IPS-20b (cell line): Measurements from ENCODE around the gene ANO10.

Experiments used
- H3K27ac ChIP-seq: one replicate; pipeline ENCODE4 v1.5.1; 2013; ENCODE audit warnings: low read length
- H3K27me3 ChIP-seq: 2 replicates; pipeline ENCODE4 v1.6.1; 2013; ENCODE audit warnings: mild to moderate bottlenecking, low read length, inconsistent platforms; ENCODE audit not compliant: insufficient read depth
- H3K36me3 ChIP-seq: 2 replicates; pipeline ENCODE4 v1.6.1; 2013; ENCODE audit warnings: low read depth, mild to moderate bottlenecking, inconsistent platforms, low read length, moderate library complexity; ENCODE audit not compliant: insufficient read depth
- H3K4me1 ChIP-seq: 2 replicates; pipeline ENCODE4 v1.6.1; 2013; ENCODE audit warnings: mild to moderate bottlenecking, control low read depth, inconsistent platforms, low read length, moderate library complexity; ENCODE audit not compliant: insufficient read depth
- H3K4me3 ChIP-seq: 2 replicates; pipeline ENCODE4 v1.5.1; 2013; ENCODE audit warnings: mild to moderate bottlenecking, low read length, inconsistent platforms
- H3K9ac ChIP-seq: 2 replicates; pipeline ENCODE4 v1.6.1; 2013; ENCODE audit warnings: low read depth, mild to moderate bottlenecking, inconsistent platforms, low read length, moderate library complexity
- H3K9me3 ChIP-seq: 2 replicates; pipeline ENCODE4 v1.6.1; 2013; ENCODE audit warnings: mild to moderate bottlenecking, low read depth, low read length, inconsistent platforms; ENCODE audit not compliant: insufficient read depth

The ANO10 gene

DNA sequence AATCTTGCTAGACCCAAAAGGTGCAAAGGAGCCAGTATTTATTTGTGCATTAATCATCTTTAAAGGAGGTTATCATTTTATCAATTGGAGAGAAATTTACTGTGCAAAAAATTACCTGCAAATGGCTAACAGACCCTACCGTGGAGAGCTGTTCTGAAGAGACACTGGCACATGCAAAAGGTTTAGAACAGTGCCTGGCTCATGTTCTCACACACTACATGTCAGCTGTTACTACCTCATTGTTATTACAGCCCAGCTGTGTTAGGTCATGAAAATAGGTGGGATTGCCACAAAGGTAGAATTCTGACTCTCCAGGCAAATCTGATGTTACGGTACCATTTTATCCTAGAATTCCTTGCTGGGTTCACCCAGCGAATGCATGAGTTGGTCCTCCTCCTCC lies 198.2 kb downstream of the ANO10 start:
- H3K9ac ChIP-seq: no peak overlapping the region
- H3K4me1 ChIP-seq: peaks cover 7% of the 10 kb centered on the region; the same call in 1 of the 2 replicates
- no peak overlapping the region for H3K4me3 ChIP-seq
- no peak overlapping the region for H3K27ac ChIP-seq
- no peaks in the 10 kb centered on the region for H3K27me3 ChIP-seq
- H3K36me3 ChIP-seq: no peaks in the 10 kb centered on the region
- H3K9me3 ChIP-seq: no peaks in the 10 kb centered on the region

- Histone ChIP-seq H3K27me3 (no peaks in the 10 kb centered on the region), H3K9me3 (no peaks in the 10 kb centered on the region)
Observed at GRCh38 chr3:43423142-43423541, 198.7 kb downstream of the ANO10 start.

DNA sequence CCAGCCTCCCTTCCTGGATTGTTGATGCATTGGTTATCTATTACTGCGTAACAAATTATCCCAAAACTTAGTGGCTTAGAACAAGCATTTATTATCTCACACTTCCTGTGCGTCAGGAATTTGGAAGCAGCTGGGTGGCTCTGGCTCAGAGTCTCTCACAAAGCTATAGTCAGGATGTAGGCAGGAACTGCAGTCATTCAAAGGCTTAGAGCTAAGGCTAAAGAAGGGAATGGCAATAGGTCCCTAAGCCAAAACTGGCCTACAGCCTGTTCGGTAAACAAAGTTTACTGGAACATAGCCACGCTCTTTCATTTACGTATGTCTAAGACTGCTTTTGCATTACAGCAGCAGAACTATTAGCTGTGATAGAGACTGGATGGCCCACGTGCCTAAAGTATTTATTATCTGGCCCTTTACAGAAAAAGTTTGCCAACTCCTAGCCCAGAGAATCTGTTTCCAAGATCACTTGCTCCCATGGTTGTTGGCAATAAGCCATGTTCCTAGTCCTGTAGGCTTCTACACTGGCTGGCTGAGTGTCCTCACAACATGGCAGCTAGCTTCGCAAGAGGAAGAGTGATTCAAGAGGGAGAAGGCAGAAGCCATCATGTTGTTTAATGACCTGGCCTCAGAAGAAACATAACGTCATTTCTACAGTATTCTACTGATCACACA lies 203.1 kb downstream of the ANO10 start:
- Histone ChIP-seq H3K9ac (no peak overlapping the region), H3K27me3 (no peaks in the 10 kb centered on the region), H3K9me3 (no peaks in the 10 kb centered on the region), H3K27ac (no peak overlapping the region), H3K4me1 (no peaks in the 10 kb centered on the region), H3K4me3 (no peak overlapping the region), H3K36me3 (no peaks in the 10 kb centered on the region)

More at GRCh38 chr3:43423142-43423541, 198.7 kb downstream of the ANO10 start:
- H3K4me3 ChIP-seq: no peak overlapping the region
- H3K36me3 ChIP-seq: no peaks in the 10 kb centered on the region
- H3K9ac ChIP-seq: no peak overlapping the region
- peaks cover 7% of the 10 kb centered on the region; the same call in 1 of the 2 replicates for H3K4me1 ChIP-seq
- H3K27ac ChIP-seq: no peak overlapping the region

GRCh38 chr3:43417133-43417532 lies 204.7 kb downstream of the ANO10 start:
- H3K27me3 ChIP-seq: no peaks in the 10 kb centered on the region
- no peak overlapping the region for H3K27ac ChIP-seq
- H3K9me3 ChIP-seq: no peaks in the 10 kb centered on the region
- H3K9ac ChIP-seq: no peak overlapping the region
- H3K4me1 ChIP-seq: no peaks in the 10 kb centered on the region
- no peaks in the 10 kb centered on the region for H3K36me3 ChIP-seq
- H3K4me3 ChIP-seq: no peak overlapping the region

- Histone ChIP-seq H3K4me1 (no peaks in the 10 kb centered on the region), H3K27ac (no peak overlapping the region), H3K4me3 (no peak overlapping the region), H3K27me3 (no peaks in the 10 kb centered on the region), H3K36me3 (no peaks in the 10 kb centered on the region), H3K9ac (no peak overlapping the region), H3K9me3 (no peaks in the 10 kb centered on the region)
Observed at GRCh38 chr3:43415088-43415487, 206.7 kb downstream of the ANO10 start.

DNA sequence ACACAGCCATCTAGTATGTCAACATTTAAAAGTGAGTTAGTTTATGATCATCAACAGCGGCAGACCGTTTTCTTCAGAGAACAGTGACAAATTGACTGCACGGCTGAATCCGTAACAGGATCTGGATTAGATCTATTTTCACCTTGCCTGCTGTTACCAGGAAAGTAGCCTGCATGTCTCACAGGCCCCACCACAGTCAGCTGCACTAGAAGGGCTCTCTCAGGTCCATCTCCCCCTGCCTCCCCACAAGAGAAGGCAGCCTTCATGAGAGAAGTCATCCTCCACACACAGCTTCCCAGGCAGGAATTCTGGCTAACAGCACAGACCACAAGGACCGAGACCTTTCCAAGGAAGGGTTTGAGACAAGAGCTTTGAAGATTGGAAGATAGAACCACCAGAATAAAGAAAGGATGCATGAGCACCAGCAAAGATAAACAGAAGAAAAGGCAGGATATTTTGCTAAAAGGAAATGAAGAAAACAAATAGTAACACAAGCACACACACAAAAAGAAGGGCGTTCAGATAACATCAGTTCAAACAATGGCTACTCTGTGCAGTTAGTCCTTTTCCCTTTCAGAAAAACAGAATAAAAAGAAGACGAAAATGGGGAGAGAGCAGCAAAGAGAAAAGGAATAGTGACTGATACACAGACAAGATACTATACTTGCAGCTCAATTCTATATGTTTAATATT lies 208.0 kb downstream of the ANO10 start:
- Histone ChIP-seq H3K4me1 (no peaks in the 10 kb centered on the region), H3K9ac (no peak overlapping the region), H3K9me3 (no peaks in the 10 kb centered on the region), H3K36me3 (no peaks in the 10 kb centered on the region), H3K4me3 (no peak overlapping the region), H3K27me3 (no peaks in the 10 kb centered on the region), H3K27ac (no peak overlapping the region)

- H3K4me1 ChIP-seq: no peaks in the 10 kb centered on the region
- no peaks in the 10 kb centered on the region for H3K27me3 ChIP-seq
- no peak overlapping the region for H3K9ac ChIP-seq
- no peaks in the 10 kb centered on the region for H3K36me3 ChIP-seq
- H3K27ac ChIP-seq: no peak overlapping the region
- no peak overlapping the region for H3K4me3 ChIP-seq
- H3K9me3 ChIP-seq: no peaks in the 10 kb centered on the region
Observed at GRCh38 chr3:43411429-43411828, 210.4 kb downstream of the ANO10 start.

DNA sequence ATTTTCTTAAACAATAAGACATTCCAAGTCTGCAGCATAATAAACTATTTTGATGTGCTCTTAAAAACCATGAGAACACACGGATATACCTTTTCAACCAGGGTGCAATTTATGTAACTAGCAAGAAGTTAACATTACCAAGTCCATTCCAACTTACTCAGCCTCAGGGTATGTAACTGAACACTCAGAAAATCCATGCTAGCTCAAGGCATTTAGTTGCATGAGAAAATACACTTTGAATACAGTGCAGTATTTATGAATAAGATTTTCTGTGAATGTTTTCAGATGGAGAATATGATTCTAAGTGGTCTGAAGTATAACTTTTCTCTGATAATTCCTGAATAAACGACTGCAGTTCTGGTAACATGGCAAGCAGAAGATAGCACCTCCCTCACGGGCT lies 211.2 kb downstream of the ANO10 start:
- Histone ChIP-seq H3K27ac (no peak overlapping the region), H3K36me3 (no peaks in the 10 kb centered on the region), H3K4me1 (no peaks in the 10 kb centered on the region), H3K27me3 (no peaks in the 10 kb centered on the region), H3K9me3 (no peaks in the 10 kb centered on the region), H3K9ac (no peak overlapping the region), H3K4me3 (no peak overlapping the region)

DNA sequence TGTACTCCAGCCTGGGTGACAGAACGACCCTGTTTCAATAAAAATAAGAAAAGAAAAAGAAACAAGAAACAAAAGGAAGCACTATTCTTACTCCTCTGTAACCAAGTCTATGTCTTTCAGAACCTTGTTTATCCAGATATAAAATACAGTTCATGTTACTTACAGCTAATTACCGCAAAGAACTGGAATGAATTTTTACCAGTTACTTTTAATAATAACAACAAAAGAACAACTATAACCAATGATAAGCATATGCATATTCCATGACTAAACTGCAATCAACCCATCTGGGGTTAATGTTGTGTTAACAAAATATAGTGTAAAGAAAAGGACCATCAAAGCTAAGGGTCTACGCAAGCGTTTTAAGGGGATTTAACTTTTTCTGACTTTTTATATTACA lies 212.3 kb downstream of the ANO10 start:
- no peaks in the 10 kb centered on the region for H3K4me1 ChIP-seq
- no peaks in the 10 kb centered on the region for H3K27me3 ChIP-seq
- H3K9ac ChIP-seq: no peak overlapping the region
- H3K36me3 ChIP-seq: no peaks in the 10 kb centered on the region
- no peaks in the 10 kb centered on the region for H3K9me3 ChIP-seq
- H3K4me3 ChIP-seq: no peak overlapping the region
- H3K27ac ChIP-seq: no peak overlapping the region

- Histone ChIP-seq H3K9me3 (no peaks in the 10 kb centered on the region), H3K4me1 (no peaks in the 10 kb centered on the region), H3K36me3 (no peaks in the 10 kb centered on the region), H3K27ac (no peak overlapping the region), H3K27me3 (no peaks in the 10 kb centered on the region), H3K9ac (no peak overlapping the region), H3K4me3 (no peak overlapping the region)
Observed at GRCh38 chr3:43406643-43407023, 215.2 kb downstream of the ANO10 start.

DNA sequence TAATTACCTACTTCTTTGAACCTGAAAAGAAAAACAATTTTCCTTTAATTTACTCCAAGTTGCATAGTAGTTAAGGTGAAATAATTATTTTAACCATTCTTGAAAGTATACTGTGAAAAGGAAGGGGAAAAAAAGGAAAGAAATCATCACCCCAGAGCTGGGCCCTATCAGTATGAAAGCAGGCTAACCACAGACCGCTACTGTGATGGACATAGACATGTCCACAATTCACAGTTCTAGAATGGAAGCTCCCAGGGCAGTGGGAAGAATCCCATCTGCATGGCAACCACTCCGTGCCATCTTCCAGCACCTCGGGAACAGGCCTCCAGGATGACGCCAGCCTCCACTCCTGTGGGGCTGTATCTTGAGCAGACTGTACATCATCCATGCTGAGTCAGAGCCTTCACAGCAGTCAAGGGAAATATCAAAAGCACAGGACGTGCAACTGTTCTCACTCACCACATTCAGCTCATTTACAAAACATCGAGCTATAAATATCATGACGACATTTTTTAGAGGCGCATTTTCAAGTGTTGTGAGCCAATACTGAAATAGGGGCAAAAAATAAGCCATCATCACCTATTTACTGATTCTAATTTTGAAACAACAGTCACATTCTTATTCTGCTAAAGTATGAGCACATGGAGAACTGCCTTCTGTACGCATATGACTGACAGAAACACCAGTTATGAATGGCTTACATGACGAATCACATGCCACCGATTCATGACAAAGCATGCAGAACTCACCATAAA lies 215.7 kb downstream of the ANO10 start:
- Histone ChIP-seq H3K36me3 (no peaks in the 10 kb centered on the region), H3K4me3 (no peak overlapping the region), H3K9me3 (no peaks in the 10 kb centered on the region), H3K9ac (no peak overlapping the region), H3K27ac (no peak overlapping the region), H3K4me1 (no peaks in the 10 kb centered on the region), H3K27me3 (no peaks in the 10 kb centered on the region)
